ENCODE results near the gene TYW1B.
"Not testable (repeated sequence)": the region's sequence is repeated elsewhere in the genome, so short reads cannot be mapped to it uniquely, and the experiment has no call there.

TYW1B gene

GRCh38 chr7:72816370-72817157 lies 11.4 kb downstream of the TYW1B start:
- not testable (repeated sequence) for DNase-seq (ENCODE audit: low read depth)

GRCh38 chr7:72810437-72810836 lies 17.6 kb downstream of the TYW1B start:
- not testable (repeated sequence) for DNase-seq (ENCODE audit: low read depth)

GRCh38 chr7:72808511-72808910 lies 19.5 kb downstream of the TYW1B start:
- DNase-seq (ENCODE audit: low read depth), result not testable (repeated sequence)

DNA sequence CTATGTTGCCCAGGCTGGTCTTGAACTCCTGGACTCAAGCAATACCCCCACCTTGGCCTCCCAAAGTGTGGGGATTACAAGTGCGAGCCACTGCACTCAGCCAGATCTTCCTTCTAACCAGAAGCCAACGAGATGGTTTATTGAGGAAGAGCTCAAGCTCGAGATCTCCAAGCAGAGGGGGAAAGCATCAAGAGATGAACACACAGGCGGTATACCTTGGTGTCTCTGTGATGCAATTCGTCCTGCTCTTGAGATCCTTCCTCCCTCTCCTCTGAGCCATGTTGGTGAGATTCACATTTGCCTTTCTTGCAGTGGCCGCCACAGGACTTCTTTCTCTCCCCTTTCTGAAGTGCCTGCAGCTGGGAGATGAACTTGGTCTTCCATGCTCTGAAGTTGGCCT lies 21.1 kb downstream of the TYW1B start:
- DNase-seq (ENCODE audit: low read depth), result not testable (repeated sequence)

DNA sequence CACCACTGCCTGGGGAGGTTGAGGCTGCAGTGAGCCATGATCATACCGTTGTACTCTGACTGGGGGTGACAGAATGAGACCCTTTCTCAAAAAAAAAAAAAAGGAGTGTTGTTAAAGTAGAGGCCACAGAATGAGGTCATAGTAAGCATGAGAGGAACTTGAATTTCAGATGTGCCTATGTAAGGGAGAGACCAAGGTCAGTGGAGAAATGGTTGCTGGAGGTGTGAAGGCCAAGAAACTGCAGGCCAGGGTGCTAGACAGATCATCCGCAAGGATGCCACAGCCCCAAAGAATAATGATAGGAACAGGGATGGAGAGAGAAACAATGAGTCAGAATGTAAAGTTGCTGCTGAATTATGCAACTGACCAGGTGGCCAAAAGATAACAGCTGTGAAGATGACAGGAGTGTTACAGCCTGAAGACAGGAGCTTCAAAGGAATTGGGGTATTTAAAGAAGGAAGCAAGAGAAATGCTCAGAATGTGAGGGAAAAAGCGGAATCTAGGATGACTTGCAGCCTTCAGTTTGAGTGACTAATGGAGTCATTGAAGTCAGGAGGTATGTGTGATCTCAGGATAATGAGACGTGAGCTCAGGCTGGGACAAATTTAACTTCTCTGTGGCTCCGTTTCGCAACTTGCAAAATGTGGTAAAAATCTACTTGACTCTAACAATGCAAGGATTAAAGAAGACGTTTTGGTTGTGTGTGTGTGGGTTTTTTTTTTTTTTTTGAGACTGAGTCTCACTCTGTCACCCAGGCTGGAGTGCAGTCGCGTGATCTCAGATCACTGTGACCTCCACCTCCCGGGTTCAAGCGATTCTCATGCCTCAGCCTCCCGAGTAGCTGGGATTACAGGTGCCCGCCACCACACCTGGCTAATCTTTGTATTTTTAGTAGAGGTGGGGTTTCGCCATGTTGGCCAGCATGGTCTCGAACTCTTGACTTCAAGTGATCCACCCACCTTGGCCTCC lies 22.2 kb downstream of the TYW1B start:
- no peak for DNase-seq (ENCODE audit: low read depth)

DNA sequence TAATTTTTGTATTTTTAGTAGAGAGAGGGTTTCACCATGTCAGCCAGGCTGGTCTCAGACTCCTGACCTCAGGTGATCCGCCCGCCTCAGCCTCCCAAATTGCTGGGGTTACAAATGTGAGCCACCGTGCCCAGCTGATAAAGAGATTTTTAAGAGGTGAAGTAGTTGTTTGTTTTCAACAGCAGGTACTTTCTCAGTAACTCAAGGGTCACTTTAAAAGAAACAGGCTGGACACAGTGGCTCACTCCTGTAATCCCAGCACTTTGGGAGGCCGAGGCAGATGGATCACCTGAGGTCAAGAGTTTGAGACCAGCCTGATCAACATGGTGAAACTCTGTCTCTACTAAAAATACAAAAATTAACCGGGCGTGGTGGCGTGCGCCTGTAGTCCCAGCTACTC lies 24.2 kb downstream of the TYW1B start:
- DNase-seq (ENCODE audit: low read depth), result not testable (repeated sequence)

DNA sequence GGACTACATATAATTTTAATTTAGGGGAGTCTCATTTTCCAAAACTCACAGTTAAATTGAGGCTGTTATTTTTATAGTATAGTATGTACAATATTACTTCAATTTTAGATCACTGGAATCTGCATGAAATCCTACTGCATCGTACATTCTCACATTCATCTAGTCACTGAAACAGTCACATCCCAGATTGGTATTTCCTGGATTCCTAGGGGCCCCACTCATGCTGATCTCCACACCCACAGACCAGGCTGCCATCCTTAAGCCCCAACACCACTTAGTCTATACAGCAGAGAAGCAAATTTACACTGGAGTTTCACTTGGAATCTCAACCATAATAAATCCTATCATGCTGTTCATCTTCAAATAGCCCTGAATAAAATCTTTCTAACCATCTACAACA lies 26.4 kb downstream of the TYW1B start:
- DNase-seq (ENCODE audit: low read depth), result not testable (repeated sequence)

GRCh38 chr7:72795401-72795800 lies 32.6 kb downstream of the TYW1B start:
- DNase-seq (ENCODE audit: low read depth), result not testable (repeated sequence)

DNA sequence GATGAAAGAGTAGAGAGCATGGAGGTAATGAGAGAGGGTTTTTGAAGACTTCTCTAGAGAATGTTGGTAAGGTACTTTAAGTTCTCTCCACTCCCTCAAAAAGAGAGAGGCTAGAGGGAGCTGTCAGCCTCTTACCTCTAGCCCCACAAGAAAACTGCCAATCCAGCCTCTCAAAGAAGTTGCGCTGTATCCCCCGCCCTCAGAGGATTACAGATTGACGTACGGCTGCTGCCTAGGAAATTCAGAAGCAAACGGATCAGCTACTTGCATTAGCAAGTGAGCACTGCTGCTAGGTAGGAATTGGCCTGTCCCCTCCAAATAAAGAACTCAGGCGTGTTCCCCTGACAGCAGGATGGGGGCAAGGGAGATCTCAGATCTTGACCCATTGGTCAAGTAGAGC lies 34.2 kb downstream of the TYW1B start:
- DNase-seq (ENCODE audit: low read depth), result no peak

DNA sequence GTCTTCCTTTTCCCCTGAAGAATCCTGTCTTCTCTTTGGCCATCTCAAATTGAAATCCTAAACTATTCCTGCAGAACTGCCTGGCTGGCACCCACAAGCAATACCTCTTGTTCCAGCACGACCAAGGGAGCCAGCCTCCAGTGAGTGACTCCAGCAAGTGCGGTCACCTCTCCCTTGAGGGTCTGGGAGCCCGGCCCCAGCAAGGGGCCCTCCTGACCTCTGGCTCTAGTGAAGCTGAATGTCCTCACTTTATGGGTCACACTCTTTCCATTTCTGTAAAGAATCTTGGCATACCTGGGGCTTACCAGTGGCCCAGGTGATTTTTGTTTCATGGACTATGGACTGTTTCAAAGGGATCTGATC lies 37.3 kb downstream of the TYW1B start:
- DNase-seq (ENCODE audit: low read depth), result not testable (repeated sequence)

DNA sequence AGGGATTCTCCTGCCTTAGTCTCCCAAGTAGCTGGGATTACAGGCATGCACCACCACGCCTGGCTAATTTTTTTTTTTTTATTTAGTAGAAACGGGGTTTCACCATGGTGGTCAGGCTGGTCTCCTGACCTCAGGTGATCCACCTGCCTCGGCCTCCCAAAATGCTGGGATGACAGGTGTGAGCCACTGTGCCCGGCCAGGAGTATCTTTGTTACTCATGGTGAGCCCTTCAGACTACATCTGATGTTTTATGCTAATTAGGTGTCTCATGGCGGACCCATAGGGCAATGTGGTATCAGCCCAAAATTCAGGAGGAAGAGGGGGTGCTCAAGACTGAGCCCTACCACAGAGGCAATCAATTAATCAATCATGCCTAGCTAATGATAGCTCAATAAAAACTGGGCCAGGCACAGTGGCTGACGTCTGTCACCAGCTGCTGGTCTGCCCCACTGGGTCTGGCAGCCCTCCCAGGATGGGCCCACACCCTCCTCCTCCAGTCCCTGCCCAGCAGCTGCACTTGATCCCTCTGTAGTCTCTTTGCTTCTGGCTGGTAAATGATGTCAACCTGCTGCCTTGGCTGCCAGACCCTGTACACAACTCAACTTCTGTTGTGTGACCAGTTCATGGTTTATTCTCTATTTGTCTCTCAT lies 37.8 kb downstream of the TYW1B start:
- DNase-seq (ENCODE audit: low read depth), result not testable (repeated sequence)

DNA sequence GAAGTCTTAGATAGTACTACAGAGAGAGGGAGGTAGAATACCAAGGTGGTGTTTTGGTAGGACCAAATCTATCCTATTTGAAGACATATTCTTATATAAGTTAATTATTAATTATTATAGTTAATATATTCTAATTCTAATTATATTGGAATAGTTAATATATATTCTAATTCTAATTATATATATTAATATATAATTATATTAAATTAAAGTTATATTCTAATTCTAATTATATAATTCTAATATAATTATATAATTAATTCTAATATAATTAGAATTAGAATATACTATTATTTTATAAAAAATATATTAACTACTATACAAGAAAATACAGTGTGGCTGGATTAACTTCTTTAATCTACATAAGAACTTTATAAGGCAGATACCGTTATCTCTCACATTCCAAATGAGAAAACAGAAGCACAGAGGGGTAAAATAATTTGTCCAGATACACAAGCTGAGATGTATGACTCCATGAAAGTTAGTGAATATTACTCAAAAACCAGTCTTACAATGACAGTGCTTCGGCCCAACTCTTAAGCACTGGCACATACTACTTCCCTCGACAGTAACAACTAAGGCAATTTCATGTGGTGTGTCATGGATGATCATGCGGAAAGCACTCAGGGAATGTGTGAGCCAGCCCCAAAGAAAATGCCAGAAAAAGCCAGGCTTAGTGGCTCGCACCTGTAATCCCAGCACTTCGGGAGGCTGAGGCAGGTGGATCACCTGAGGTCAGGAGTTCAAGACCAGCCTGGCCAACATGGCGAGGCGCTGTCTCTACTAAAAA lies 42.6 kb downstream of the TYW1B start:
- no peak for DNase-seq (ENCODE audit: low read depth)

DNA sequence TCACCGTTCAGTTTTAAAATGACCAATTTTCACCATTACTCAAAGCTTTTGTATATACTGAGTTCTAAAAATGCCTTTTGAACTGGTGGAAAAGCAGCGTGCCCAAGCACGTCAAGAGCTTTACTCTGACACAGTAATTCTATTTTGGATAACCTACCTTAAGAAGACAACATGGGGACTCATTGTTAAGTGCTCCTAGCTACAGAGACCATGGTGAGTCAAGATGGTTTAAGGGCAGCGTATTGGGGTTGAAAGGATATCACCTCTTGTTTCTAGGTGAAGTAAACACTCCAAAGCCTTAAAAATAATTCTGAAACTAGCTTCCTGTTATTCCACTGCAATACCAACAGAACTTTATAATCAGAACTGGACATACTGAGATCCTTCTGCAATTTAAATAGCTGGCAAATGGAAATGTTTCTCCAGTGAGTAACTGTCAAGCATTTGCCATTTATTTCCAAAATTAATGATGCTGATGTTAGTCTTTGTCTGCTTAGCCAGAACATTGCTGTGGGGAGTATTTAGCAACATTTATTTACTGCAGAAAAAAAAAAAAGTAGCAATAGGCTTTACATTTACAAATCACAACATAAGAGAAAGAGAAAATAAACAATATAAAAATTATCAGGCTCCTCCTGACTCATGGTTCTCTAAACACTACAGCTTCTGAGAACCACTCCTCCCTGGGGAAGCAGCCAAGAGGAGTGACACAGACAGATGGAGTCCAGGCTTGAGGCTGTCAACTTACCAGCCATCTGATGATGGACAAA lies 44.2 kb downstream of the TYW1B start:
- not testable (repeated sequence) for DNase-seq (ENCODE audit: low read depth)

DNA sequence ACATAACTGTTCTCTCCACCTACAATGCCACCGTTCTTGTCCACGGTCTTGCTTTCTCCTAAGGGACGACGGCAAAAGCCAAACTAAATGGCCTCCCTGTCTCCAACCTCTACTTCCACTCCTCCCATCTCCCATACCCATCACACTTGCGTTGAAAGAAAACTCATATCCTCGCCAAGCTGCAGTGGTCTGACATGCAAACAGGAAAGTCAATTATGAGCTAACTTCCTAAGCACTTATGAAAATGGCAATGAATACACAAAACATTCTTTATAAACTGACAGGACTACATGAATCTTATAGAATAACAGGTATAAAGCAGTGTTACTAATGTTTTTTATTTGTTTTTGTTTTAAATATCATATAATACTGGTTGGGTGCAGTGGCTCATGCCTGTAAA lies 46.4 kb downstream of the TYW1B start:
- no peak for DNase-seq (ENCODE audit: low read depth)

DNA sequence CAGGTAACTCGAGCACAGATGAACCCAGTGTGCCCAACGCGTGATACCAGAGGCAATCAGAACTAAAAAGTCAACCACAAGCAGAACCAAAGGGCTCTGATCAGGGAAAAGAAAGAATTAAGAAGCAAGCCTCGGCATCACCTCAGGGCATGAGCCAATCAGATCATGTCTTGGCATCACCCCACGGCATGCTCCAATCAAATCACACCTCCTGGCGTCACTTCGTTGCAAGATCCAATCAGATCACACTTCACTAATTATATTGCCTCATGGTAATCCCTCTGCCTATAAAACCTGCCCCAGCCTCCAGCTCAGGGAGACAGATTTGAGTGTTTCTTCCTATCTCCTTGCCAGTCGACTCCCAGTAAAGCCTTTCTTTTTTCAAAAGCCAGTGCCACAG lies 46.8 kb downstream of the TYW1B start:
- no peak for DNase-seq (ENCODE audit: low read depth)

DNA sequence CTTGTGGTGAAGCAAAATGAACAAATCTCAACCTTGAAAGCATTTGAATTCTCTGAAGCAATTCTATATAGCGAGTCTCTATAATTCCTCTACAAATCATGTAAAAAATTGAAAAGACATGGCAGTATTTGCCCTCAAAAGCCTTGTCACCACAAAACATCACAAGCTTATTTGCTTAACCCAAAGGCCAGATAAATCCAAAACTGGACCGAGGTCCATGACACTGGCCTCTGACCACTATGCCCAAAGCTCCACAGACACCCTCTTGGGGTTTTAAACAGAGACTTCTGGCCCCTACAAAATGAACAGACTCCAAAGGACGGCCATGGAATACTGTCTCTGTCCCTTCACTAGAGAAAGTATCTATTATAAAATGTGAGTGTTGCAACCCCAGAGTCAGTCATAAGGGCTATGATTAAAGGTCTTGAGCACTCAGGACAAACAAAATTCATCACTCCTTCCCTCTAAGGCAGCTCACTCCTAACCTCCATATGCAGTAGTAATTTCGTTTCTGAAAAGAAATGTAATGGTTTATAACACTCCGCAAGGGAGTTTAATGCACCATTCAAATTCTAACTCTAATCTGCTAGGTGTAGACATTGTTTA lies 47.6 kb downstream of the TYW1B start:
- DNase-seq (ENCODE audit: low read depth), result not testable (repeated sequence)

DNA sequence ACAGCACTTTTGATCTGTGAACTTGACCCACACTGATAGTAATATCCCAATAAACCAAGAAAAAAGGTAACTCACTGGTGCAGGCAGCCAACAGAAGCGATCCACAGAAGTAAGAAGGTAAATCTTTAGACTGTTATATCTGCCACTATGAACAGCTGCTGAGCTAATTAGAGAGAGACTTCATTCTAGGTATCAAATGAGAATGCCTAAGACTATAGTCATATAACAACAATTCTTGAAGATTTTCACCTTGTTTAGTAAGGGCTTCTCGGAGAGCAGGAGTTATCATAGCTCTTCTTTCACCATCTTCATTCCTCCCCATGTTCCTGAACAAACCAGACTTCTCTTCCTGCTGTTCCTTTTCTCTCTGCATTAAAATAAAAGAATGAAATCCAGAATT lies 50.8 kb downstream of the TYW1B start:
- DNase-seq (ENCODE audit: low read depth), result not testable (repeated sequence)

DNA sequence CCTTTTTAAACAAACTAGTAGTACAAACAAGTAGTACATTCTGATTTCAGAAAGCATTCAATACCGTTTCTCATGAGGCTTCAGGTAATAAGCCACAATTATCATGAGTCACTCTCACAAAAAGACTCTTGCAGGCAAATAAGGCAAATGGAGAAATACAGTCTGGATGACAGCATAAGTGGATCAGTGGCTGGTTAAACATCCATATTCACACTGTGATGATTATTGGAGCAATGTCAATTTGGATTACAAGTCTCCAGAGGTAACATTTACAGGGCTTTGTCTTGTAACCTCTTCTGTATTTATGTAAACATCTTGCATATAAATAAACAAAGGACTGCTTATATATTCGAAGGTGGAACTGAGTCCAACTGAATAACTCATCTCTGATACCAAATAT lies 55.4 kb downstream of the TYW1B start:
- DNase-seq (ENCODE audit: low read depth), result not testable (repeated sequence)

DNA sequence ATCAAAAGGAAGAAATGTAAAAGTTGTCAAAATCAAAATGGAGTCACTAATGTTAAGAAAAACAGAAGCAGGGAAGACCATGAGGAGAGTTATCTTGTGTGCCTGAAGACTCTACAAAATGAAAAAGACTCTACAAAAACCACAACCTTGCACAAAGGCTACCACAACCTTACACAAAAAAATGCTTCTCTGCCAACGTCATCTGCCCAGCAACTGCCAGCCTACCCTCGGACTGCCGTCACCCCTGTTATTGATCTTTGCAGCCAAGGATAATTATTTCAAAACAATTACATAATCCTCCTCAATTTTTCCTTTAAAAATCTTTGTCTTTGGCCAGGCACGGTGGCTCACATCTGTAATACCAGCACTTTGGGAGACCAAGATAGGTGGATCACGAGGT lies 61.0 kb downstream of the TYW1B start:
- not testable (repeated sequence) for DNase-seq (ENCODE audit: low read depth)

GRCh38 chr7:72760602-72761001 lies 67.4 kb downstream of the TYW1B start:
- DNase-seq (ENCODE audit: low read depth), result no peak
